Right lobe of liver (tissue), 6 donors: ENCODE results near the gene NR5A2. TPM values are rescaled to one million over a fixed set of nuclear protein-coding genes. Genes with fewer than 3 reads are reported as not detected.
A peak's percentile ranks its signal among the peaks of the same experiment; 100 is the strongest.

ENCODE experiments used
- ATAC-seq, 4 donors: fragments of 200-7000 bp; cut with Tn5 transposase; one replicate each; pipeline ENCODE4 v1.9.1; 2020; ENCODE audit warnings: mild to moderate bottlenecking in 4 of 4, moderate library complexity in 4 of 4
- DNase-seq, 3 donors: peaks; one replicate each; pipeline ENCODE4 v3.0.0-alpha.2; 2020
- H3K27ac ChIP-seq, 3 donors: fragments of 200-600 bp; one replicate each; pipeline ENCODE4 v1.8.0; 2022
- H3K27me3 ChIP-seq, 2 donors: fragments of 200-600 bp; one replicate each; pipeline ENCODE4 v1.8.0; 2022
- H3K36me3 ChIP-seq, 4 donors: fragments of 200-600 bp; sonication (generic) in 1 of 4; one replicate each; pipeline versions ENCODE4 v1.5.1 to v1.8.0; 2017 to 2022; ENCODE audit warnings: control low read depth in 1 of 4
- H3K4me1 ChIP-seq, 4 donors: fragments of 200-600 bp; sonication (generic) in 1 of 4; one replicate each; pipeline versions ENCODE4 v1.5.1 to v1.8.0; 2017 to 2022; ENCODE audit warnings: control low read depth in 1 of 4
- H3K4me3 ChIP-seq, 3 donors: fragments of 200-600 bp; one replicate each; pipeline ENCODE4 v1.8.0; 2022
- H3K9me3 ChIP-seq, 4 donors: fragments of 200-600 bp; sonication (generic) in 1 of 4; one replicate each; pipeline versions ENCODE4 v1.5.1 to v1.8.0; 2017 to 2022; ENCODE audit warnings: control low read depth in 1 of 4
- CTCF ChIP-seq, 4 donors: fragments of 200-600 bp in 3 of 4; fragments of 450-650 bp in 1 of 4; IDR thresholded peaks; one replicate each; pipeline versions ENCODE4 v1.5.1 to v1.8.0; 2016 to 2022; ENCODE audit warnings: antibody characterized with exemption in 4 of 4, mild to moderate bottlenecking in 2 of 4
- POLR2A ChIP-seq: fragments of 450-650 bp; IDR thresholded peaks from one replicate; pipeline ENCODE4 v1.6.1; 2017; ENCODE audit warnings: antibody characterized with exemption, mild to moderate bottlenecking
- WGBS: methylation state at CpG from one replicate; pipeline ENCODE4 v1.1.6; 2018; ENCODE audit warnings: low coverage, low lambda C conversion rate; ENCODE audit not compliant: insufficient coverage; ENCODE audit errors: missing lambda C conversion rate; 5-methylcytosine and 5-hydroxymethylcytosine counted together
- intact Hi-C, 2 donors: fragments of 100-400 bp; cut with DNase I; formaldehyde crosslinking; loops; one replicate each; pipeline versions ENCODE4 v1.11.2 to v1.14.1; 2022
- total RNA-seq, 6 experiments: library from RNA; depleted of rRNA in 2 of 6; stranded (reverse); fragments of >200 nt in 2 of 6; fragmentation: NEBNext Ultra II Directional in 3 of 6; extraction: Animal tissue kit (Norgen Biotek cat#: 25700) in 3 of 6; gene quantifications; one replicate each; pipeline versions ENCODE4 v1.1.0 to v1.2.4, GENCODE V29; 2016 to 2023
- donor health status: DM: no; HTN: yes; CAD: no.
- donor health status: DM: no; HTN: no; CAD: no.
- donor health status: DM: no; HTN: no; CAD: no.
- donor health status: DM: no; HTN: yes; CAD: no.
- donor health status: DM: no; HTN: yes; CAD: no.

NR5A2 gene
- total RNA-seq, 6 experiments from 2014 or later = 20.4 to 35.0 (median 28.5) TPM

- intact Hi-C loops = no loop called here
- peak in 3 of 4 donors; percentile 33 to 77 (median 47) for ATAC-seq
- DNase-seq = no peak
Observed at GRCh38 chr1:200006711-200007110, 20.8 kb upstream of the NR5A2 start.

GRCh38 chr1:200015811-200016210 is 11.7 kb upstream of the NR5A2 start:
- Histone ChIP-seq H3K9me3 (no peaks in the 10 kb centered on the region), H3K4me3 (no peak overlapping the region), H3K36me3 (no peaks in the 10 kb centered on the region), H3K4me1 (peaks cover 0 to 1% (median 0%) of the 10 kb centered on the region in 4 donors), H3K27ac (no peak overlapping the region), H3K27me3 (no peaks in the 10 kb centered on the region)
- DNase-seq = no peak
- WGBS = 68% methylated on average over 2 of the region's 2 CpGs
- ATAC-seq = no peak
- intact Hi-C loops = no loop called here
- no peak for TF ChIP-seq CTCF (IDR thresholded peaks at IDR 0.05)
- TF ChIP-seq POLR2A = no peak

More at GRCh38 chr1:200006711-200007110, 20.8 kb upstream of the NR5A2 start:
- no peaks in the 10 kb centered on the region for H3K27me3 ChIP-seq
- no peaks in the 10 kb centered on the region for H3K9me3 ChIP-seq
- H3K36me3 ChIP-seq = no peaks in the 10 kb centered on the region
- 67% methylated on average over 3 of the region's 3 CpGs for WGBS
- H3K27ac ChIP-seq = no peak overlapping the region
- TF ChIP-seq CTCF (IDR thresholded peaks at IDR 0.05) = no peak
- no peak for TF ChIP-seq POLR2A
- peaks cover 0 to 5% (median 0%) of the 10 kb centered on the region in 4 donors for H3K4me1 ChIP-seq
- no peak overlapping the region for H3K4me3 ChIP-seq

- H3K36me3 ChIP-seq = no peaks in the 10 kb centered on the region
- ATAC-seq (peak; percentile 47 to 75 (median 64)), DNase-seq (no peak)
- peak overlapping the region; percentile 65 to 92 (median 88) for H3K27ac ChIP-seq
- no peak for TF ChIP-seq POLR2A
- TF ChIP-seq CTCF (IDR thresholded peaks at IDR 0.05) = no peak
- 30% methylated on average over 1 of the region's 1 CpG for WGBS
- no peaks in the 10 kb centered on the region for H3K9me3 ChIP-seq
- no peak overlapping the region for H3K4me3 ChIP-seq
- peaks cover 0 to 27% (median 1%) of the 10 kb centered on the region in 4 donors for H3K4me1 ChIP-seq
- no peaks in the 10 kb centered on the region for H3K27me3 ChIP-seq
- intact Hi-C loops = no loop called here
Observed at GRCh38 chr1:200021577-200022238, 5.8 kb upstream of the NR5A2 start.

- TF ChIP-seq CTCF (IDR thresholded peaks at IDR 0.05) (peak in 1 of 4 donors; percentile 20), POLR2A (peak; percentile 49)
- no peaks in the 10 kb centered on the region for H3K27me3 ChIP-seq
- DNase-seq (peak in 1 of 3 donors; percentile 73), ATAC-seq (peak; percentile 68 to 86 (median 72))
- H3K4me1 ChIP-seq = peaks cover 0 to 29% (median 2%) of the 10 kb centered on the region in 4 donors
- H3K9me3 ChIP-seq = no peaks in the 10 kb centered on the region
- intact Hi-C loops = no loop called here
- WGBS = 20% methylated on average over 4 of the region's 4 CpGs
- no peaks in the 10 kb centered on the region for H3K36me3 ChIP-seq
- H3K4me3 ChIP-seq = no peak overlapping the region
- peak overlapping the region; percentile 65 to 92 (median 88) for H3K27ac ChIP-seq
Observed at GRCh38 chr1:200022239-200022804, 5.2 kb upstream of the NR5A2 start.
